Right hindlimb (tissue), 1 donor: ENCODE results near the gene PTPRE.

Experiments
- DNase-seq: peaks from one replicate; pipeline ENCODE4 v3.0.0-alpha.2; 2018

PTPRE gene

DNA sequence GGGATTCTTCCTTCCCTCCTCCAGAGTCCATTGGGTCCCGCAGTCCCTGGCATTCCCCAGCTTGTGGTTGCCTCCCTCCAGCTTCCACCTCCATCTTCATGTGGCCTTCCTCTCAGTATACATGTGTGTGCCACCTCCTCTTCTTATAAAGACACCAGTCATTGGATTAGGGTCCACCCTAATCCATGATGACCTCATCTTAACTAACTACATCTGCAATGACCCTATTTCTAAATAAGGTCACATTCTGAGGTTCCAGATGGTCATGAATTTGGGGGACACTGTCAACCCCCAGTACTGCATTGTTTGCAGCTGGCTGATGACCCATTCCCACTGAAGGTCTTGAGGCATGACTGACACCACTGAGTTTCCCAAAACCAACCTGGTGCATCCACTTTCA, 99.0 kb downstream of the PTPRE start:
- DNase-seq, result no peak

DNA sequence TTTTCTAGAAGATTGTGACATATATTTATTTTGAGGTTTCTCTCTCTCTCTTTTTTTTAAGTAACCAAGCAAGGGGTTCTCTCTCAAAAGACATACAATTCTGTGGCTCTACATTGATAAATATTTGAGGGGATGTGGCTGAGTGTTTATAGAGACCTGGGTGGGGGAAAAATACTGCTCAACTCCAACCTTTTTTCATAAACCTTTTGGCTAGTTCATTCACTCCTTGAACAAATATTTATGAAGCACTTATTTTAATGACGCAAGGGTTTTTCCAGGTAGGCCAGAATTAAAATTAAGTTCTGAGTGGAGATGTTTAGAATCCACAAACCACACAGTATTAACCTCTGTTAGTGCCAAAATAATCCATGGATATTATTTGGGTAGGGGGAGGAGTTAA, 100.2 kb downstream of the PTPRE start:
- no peak for DNase-seq

DNA sequence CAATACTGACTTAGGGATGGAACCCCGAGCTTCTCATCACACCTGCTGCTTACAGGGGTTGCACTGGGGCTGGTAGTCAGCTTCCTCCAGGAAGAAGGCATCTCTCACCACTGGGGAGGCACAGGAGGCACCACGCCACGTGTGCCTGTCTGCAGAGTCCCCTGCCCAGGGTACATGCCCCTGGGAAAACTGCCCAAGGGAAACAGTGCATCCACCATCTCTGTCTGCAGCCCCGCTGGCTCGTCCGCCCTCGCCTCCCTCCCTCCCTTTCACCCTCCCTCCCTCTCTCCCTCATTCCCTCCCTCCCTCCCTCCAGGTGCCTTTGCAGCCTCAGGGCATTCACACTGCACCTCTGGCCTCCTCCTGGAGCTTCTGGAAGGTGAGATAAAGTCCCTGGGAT, 101.1 kb downstream of the PTPRE start:
- no peak for DNase-seq

DNA sequence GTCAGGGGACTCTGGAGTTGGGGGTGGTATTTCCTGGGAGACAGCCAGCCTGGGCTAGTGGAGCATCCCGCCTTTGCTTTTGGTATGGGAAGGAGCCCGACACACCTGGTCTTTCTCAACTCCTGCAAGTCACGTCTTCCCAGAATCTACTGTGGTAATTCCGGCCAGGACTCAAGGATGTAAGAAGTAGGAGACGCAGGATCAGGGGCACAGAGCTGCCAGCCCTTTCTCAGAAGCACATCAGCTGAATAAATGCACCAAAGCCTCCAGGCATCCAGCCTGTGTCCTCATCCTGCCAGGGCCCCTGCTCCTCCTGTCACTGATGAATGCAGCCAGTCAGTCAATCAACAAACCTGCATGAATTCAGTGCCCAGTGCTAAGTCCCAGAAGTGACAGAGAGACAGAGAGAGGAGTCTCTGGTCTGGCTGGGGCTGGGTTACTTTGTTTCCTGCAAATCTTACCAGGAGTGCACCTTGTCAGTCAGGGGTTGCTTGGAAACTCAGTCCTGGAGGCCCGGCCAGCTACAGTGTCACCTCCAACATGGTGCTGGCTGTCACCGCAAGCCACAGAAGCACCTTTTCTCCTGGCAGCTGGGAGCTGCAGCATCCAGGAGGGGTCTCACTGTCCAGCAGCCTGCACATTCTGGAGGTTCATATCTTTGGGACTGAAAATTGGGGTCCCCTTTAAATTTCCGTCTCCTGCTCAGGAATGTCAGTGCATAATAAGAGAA, 101.8 kb downstream of the PTPRE start:
- no peak for DNase-seq

DNA sequence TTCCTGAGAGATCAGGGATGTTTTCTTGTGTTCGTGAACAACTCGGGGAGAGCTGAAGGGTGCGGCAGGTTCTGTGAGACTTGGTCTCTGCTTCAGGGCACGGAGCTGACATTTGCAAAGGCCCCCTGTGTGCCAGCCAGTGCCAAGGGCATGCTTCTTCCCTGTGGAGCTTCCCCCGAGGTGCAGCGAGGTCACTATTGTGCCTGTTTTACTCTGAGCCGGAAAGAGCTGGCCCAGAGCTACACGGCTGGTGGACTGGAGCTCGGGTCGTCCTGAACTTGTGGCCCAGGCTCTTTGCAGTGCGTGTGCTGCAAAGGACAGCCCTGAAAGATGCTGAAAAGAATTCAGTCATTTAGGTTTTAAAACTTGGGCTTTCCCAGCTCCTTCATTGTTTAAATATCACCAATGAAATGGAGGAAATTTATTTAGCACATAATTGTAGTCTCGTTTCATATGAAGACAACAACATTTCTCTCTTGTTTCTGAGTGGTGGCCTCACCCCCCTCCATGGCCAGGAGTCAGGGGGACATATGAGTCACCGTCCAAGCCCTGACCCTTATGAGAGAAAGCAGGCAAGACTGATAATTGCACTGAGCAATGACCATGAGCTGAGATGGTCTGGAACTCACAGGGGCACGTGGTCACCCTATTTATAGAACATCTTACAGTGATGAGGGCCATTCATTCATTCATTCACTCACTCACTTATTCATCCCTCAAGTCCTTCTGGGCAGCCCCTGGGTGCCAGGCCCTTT, 102.6 kb downstream of the PTPRE start:
- no peak for DNase-seq

DNA sequence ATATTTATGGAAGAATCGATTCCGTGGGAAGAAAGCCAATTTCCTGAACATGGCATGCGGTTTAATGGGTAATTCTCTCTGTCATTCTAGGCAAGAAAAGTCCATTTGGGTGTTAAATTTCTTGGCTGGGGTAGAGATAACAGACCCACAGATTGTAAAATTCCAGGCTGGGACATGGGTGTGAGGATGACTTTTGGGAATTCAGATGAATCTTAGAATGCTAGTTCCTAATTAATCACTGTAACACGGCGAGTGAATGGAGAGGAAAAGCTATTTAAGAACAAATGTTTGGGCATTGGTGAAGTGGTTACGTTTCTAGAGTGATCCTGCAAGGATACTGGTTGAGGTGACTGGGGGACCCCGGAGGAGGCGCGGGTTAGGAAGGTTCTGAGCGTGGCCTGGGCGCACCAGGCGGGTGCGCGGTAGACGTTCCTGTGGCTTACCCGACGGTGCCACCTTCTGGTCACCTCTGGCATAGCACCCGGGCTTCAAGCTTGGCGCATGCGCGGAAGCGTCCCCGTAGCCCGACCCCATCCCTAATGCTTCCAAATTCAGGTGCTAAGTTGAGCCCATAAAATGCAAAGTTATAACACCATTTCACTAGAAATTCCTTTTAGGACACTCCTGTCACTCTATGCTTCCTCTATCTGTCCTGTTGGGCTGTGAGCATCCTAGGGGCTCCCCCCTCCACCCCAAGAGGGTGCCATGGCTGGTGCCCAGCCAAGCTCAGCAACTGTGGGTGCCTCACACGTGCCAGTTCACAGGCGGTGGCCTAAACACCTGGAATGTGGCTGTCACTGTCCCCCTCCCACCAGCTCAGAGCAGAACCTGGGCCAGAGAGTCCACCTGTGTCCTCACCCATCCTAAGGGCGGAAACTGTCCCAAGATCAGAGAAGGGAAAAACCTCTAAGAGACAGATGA, 104.4 kb downstream of the PTPRE start:
- peak; percentile 88 for DNase-seq

DNA sequence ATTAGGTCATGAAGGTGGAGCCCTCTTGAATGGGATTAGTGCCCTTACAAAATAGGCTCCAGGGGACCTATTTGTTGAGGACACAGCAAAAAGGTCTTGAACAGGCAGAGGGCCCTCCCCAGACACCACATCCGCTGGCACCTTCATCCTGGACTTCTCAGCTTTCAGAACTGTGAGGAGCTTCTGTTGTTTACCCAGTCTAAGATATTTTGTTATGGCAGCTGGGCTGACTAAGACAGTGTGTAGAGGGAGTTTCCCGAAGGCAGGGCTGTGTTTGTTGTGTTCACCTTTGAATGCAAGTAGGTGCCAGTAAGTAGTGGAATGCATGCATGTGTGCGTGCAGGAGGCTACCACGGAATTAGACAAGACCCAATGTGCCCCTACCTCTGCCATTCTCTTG, 106.7 kb downstream of the PTPRE start:
- DNase-seq, result no peak

DNA sequence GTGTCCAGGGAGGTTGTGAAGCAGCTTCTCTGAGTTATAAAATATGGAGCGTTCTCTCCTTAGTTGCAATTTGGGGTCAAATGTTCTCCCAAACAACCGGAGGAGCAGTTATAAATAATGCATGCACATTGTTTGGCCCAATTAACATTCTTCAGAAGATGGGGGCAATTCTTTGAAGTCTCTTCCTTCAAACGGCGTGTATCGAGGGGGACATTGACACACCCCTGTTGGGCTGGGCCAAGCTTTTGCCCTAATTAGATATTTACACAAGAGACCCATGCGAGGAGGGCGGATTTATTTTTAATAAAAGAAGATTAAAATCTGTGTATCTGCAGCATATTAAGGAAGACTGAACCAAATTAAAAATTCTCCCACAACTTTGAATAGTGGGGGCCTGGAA, 107.3 kb downstream of the PTPRE start:
- DNase-seq, result no peak

DNA sequence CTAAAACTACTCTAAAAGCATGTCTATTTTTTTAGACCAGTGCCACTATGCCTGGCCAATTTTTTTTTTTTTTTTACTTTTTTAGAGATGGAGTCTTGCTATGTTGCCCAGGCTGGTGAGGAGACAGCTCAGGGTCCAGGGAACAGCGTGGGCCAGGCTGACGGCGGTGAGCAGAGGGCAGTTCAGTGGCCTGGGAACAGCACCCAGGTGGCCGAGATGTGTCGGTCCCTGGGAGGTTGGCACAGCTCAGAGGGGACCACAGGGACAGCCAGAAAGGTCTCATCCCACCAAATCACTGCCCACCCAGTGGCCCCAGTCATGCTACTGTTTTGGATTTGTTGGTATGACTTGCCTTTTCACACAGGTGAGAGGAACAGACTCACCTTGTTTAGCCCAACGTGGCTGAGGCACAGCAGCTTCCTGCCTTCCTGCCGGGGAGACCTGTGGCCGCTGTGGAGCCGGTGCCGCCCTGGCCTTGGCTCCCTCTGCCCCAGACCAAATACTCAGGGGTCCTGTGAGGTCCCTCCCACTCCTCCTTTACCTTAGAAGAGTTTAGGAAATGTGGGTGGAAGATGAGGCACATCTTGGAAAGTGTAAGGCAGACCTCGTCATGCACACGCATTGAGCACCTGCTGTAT, 109.6 kb downstream of the PTPRE start:
- no peak for DNase-seq

DNA sequence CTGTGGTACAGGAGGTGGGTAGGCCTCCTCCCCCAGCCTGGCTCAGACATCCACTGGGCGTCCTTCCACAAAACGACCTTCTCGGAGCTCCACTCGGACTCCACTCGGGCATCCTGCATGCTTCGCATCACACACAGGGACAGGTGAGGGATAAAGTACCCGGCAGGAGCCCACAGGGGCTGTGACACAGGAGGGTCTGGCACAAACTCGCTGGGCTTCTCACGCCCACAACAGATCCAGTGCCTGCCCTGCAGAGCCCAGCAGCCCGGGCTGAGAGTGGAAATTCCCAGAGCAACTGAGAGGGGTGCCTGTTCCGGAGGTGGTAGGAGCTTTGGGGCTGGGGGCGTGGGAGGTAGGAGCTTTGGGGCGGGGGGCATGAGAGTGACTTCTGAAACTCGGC, 110.9 kb downstream of the PTPRE start:
- no peak for DNase-seq

DNA sequence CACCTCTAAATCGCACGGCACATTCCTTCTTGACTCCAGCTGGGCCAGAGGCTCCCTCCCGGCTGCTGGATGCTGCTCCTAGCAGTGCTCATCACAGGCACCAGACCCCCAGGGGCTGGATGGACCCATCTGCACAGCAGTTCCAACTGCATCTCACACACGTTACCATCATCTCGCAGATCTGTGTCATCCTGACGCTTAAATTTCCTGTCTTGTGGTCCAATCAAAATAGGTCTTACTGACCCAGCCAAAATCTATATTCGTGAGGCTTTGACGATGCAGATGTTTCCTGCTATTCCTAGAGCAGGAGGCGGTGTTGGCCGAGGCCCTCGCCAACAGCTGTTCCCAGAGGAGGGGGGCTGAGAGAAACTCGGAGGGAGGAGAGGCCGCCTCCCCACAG, 111.3 kb downstream of the PTPRE start:
- DNase-seq, result peak; percentile 88

DNA sequence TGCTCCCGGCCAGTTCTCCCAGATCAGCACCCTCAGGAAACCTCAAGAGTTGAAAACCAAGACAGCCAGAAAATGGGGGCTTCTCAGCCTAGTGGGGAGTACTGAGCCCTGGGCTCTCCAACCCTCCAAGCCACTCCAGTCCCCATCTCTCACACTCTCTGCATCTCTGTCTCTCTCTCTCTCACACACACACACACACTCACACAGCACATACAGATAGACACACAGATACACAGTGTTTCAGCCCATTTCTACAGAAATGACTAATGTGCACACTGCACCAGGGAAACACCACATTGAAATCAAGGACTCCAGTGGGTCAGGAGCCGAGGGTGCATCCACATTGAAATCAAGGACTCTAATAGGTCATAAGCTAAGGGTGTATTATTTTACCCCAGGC, 111.8 kb downstream of the PTPRE start:
- no peak for DNase-seq

DNA sequence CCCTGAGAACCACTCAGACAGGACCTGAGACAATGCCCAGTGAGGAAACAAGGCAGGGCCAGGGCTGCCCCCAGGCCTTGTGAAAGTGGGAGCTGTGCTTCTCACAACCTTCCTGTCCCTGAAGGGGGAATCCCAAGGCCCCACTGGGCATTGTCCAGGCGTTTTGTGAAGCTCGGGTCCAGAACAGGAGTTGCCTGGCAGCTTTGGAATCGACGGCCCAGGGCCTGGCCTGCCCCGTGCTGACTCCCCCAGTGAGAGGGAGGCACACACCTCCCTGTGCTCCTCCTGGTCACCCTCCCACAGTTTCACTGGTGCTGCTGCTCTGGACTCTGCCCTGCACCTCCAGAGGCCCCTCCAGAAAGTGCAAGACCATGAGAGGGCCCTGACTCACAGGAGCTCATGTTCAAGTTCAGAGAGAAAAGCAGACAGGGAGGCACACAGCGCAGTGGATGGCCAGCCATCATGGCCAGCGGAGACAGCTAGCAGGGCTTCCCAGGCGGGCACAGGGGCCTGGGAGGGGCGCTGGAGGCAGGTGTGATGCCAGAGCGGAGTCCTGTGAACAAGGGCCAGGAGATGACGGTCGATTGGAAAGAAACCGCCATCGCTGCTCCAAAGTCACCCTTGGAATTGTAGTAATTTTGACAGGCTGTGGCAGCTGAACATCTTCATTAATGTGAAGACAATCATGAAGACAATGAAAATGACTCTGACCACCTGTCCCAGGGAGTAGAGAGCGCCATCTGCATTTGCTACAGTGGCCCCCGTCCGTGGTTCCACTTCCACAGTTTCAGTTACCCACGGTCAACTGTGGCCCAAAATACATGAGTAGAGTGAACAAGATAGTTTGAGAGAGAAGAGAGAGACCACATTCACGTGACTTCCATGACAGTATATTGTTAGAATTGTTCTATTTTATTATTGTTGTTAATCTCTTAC, 115.6 kb downstream of the PTPRE start:
- no peak for DNase-seq

DNA sequence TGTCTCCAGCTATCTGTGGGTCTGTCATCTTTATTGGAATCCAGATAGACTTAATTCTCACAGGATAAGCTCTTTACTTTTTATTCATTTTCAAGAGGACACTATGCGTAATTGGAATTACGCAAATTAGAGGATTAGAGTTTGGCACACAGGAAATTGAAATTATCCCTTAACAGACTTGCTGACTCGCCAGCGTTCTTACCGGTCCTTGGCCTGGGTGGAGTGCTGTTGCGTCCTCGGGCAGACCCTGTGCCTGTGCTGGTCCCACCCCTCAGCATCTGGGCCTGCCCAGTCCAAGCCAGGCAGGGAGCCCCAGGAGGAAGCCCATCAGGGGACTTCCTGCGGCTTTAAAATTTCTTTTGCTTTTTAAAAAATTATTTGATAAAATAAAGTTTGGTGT, 117.5 kb downstream of the PTPRE start:
- no peak for DNase-seq

DNA sequence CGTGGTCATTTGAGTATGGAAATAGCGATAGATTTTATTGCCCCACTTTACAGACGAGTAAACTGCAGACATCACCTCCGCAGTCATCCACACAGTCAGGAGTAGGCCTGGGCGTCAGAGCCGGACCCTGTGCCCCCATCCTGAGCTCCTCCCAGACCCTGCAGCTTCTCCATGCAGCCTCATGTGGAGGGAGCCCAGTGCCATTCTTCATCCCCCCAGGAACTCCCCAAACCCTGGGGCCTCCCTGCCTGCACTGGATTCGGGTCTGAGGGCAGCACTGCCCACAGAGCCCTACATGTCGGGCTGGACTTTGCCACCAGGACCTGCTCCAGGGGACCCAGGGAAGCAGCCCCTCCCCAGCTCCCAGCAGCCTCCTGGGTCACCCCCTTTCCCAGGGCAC, 118.5 kb downstream of the PTPRE start:
- DNase-seq, result no peak

DNA sequence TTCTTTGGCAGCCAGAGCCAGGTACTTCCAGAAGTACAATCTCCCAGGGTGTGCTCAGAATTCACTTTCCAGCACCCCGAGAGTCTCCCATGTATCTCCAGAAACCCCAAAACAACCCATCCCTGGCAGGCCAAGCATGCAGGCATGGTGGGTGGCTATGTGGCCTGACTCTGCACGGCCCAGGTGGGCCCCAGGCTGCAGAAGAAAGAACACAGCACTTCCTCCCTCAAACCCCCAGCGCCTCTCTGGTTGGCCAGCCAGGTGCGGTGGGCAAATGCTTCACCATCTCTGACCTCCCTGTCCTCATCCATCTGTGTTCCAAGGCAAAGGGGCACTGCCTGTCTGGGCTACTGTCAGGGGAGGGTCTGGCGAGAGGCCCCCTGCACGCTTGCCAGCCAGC, 119.0 kb downstream of the PTPRE start:
- DNase-seq, result no peak

DNA sequence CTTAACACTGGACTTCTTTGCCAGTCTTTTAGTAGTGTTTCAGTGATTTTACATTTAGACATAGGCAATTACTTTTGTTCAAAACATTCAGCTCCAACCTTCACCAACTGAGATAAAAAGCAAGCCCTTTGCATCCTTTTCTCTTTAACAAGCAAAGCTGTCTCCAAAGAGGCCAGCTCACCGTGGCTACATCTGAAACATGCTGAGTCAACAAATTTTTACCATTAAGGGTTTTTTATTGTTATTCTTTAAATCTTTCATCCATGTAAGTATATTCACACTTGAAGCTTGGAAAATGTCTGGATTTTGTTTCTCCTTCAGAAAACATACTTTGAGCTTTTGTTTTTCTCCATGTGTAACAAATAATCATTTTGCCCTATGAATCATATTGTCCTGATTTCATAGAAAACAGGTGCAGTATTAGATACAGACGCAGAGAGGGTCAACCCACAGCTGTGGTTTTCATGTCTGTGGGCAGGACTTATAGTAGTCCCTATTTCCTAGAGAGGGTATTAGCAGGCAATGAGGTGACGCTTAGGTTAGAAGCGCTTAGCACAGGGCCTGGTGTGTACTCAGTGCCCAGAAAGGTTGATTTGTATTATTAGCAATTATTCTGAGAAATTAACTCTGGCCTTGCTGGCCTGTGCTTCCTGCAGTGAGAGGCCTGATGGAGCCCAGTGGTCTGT, 119.9 kb downstream of the PTPRE start:
- DNase-seq, result no peak

DNA sequence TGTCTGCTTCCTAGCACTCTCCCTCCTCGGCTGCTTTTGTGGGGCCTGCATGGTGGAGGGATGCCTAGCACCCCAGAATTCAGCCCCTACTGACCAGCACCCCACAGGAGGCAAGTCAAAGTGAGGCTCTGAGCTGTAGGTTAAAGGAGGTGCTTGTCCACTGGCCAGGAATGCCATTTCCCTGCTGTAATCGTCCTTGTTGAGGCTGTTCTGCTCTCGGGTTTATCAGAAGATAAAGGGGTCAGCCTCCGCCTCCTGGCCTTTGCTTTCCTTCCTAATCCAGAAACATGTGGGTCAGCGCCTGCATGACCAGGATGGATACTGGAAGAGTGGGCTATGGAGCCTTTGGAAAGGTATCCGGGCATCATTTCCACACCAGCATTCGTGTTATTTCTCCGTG, 120.4 kb downstream of the PTPRE start:
- no peak for DNase-seq

DNA sequence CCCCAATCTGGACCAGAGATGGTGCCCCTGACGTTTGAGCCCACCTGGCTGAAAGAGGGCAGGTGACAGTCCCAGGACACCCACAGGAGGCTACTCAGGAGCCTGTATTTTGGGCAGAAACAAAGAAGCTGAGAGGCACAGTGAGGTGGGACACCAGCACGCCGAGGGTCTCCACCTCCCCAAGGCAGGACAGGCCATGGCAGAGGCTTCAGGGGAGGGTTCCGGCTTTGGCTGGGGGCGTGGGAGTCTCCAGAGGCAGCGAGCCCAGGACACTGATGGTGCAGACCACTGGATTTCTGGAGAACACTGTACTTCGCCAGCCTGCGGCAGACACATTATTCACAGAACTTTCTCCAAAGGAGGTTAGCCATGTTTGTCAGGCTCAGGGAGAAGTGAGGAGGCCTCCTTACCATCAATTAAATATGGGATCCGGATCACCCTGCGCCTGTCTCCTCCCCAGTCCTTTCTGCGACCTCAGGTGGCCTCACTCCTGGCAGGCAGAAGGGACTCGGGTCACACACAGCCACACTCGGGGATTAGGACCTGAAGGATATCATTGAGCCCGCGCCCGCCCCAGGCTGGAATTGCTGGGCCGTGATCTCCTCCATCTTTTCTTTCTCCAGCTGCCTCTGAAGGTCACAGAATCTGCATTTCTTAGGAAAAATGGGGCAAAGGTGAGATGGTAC, 121.1 kb downstream of the PTPRE start:
- no peak for DNase-seq

DNA sequence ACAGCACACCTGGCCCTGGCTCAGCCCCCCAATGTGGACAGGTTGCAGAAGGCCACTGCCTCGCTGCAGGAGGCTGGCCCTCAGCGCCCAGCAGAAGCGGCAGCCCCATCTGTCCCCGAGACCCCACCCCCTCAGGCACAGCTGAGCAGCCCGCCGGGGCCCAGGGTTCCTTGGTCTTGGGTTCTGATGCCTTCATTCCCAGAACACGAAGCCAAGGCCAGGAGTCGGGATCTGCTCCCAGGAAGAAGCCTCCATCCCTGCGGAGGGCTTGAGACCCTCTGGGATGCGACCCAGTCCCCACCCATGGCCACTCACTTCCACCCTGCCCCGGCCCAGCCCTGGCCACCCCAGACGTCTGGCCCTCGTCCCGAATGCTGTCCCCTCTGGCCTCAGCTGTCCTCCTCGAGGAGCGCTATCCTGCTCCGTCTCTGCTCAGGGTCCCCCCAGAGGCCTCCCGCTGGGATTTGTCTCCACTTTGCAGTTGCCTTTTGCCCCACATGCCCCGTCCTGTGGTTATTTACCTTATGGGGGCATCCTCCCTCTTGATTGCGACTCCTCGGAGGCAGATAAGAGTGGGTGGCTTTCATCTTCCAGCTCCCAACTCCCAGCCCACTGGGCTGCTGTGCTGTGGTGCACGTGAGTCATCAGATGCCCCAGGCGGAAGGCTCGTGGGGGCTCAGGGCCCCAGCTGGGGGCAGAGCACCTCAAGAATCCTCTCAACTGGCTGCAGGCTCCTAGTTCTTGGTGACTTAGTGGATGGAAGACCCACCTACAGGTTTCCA, 121.8 kb downstream of the PTPRE start:
- DNase-seq, result no peak
